NT2/D1 (cell line): Measurements from ENCODE around the gene PAQR7.

Source experiments
- DNase-seq: peaks from one replicate; pipeline ENCODE4 v3.0.0-alpha.2; 2011; ENCODE audit warnings: low read depth, low spot score
- H3K27me3 ChIP-seq: 2 replicates; pipeline ENCODE4 v1.6.0; 2011; ENCODE audit warnings: mild to moderate bottlenecking; ENCODE audit not compliant: insufficient read length, insufficient read depth
- H3K36me3 ChIP-seq: 2 replicates; pipeline ENCODE4 v1.6.1; 2011; ENCODE audit warnings: mild to moderate bottlenecking, low read length, mixed read lengths; ENCODE audit not compliant: insufficient read depth, insufficient read length
- H3K4me1 ChIP-seq: 2 replicates; pipeline ENCODE4 v1.5.1; 2011; ENCODE audit not compliant: insufficient read depth, insufficient read length
- H3K4me3 ChIP-seq: 2 replicates; pipeline ENCODE4 v1.5.1; 2011; ENCODE audit warnings: low read depth; ENCODE audit not compliant: insufficient read length
- H3K9ac ChIP-seq: 2 replicates; pipeline ENCODE4 v1.6.0; 2011; ENCODE audit warnings: low read depth; ENCODE audit not compliant: insufficient read length
- H3K9me3 ChIP-seq: 2 replicates; pipeline ENCODE4 v1.5.1; 2011; ENCODE audit warnings: mild to moderate bottlenecking, low read length; ENCODE audit not compliant: insufficient read depth
- SUZ12 ChIP-seq: IDR thresholded peaks from 2 replicates; pipeline ENCODE4 v1.6.1; 2011; ENCODE audit not compliant: insufficient read length, insufficient read depth; ENCODE audit errors: extremely low read depth
- YY1 ChIP-seq: IDR thresholded peaks from 2 replicates; pipeline ENCODE4 v1.6.1; 2011; ENCODE audit not compliant: insufficient read length, insufficient read depth
- ZNF274 ChIP-seq: IDR thresholded peaks from 2 replicates; pipeline ENCODE4 v1.6.1; 2011; ENCODE audit warnings: mild to moderate bottlenecking, low read depth, low read length

Gene PAQR7

GRCh38 chr1:25878690-25879089 lies 3.2 kb upstream of the PAQR7 start:
- Histone ChIP-seq H3K9me3 (no peaks in the 10 kb centered on the region), H3K36me3 (no peaks in the 10 kb centered on the region), H3K4me3 (no peak overlapping the region), H3K4me1 (peaks cover 14% of the 10 kb centered on the region), H3K27me3 (peaks cover 21% of the 10 kb centered on the region), H3K9ac (no peak overlapping the region)
- no peak for DNase-seq
- no peak for TF ChIP-seq ZNF274
- no peak for TF ChIP-seq SUZ12

- Histone ChIP-seq H3K36me3 (no peaks in the 10 kb centered on the region), H3K4me1 (peaks cover 14% of the 10 kb centered on the region), H3K9ac (no peak overlapping the region), H3K4me3 (no peak overlapping the region), H3K27me3 (peaks cover 21% of the 10 kb centered on the region), H3K9me3 (no peaks in the 10 kb centered on the region)
- DNase-seq: no peak
- no peak for TF ChIP-seq YY1
- TF ChIP-seq SUZ12: no peak
- no peak for TF ChIP-seq ZNF274
Observed at GRCh38 chr1:25877155-25877554, 1.6 kb upstream of the PAQR7 start.

- Histone ChIP-seq H3K4me3 (no peak overlapping the region), H3K4me1 (peaks cover 15% of the 10 kb centered on the region)
- TF ChIP-seq SUZ12: no peak
- TF ChIP-seq YY1: no peak
- TF ChIP-seq ZNF274: no peak
Observed at GRCh38 chr1:25876693-25877077, 1.2 kb upstream of the PAQR7 start.

GRCh38 chr1:25875856-25876692 lies 566 bp upstream of the PAQR7 start:
- Histone ChIP-seq H3K36me3 (no peaks in the 10 kb centered on the region), H3K4me1 (peaks cover 15% of the 10 kb centered on the region), H3K27me3 (peaks cover 21% of the 10 kb centered on the region), H3K4me3 (peak overlapping the region; percentile 47), H3K9ac (peak overlapping the region; percentile 80), H3K9me3 (no peaks in the 10 kb centered on the region)
- no peak for DNase-seq
- TF ChIP-seq SUZ12: no peak
- no peak for TF ChIP-seq ZNF274
- no peak for TF ChIP-seq YY1

More at GRCh38 chr1:25876693-25877077, 1.2 kb upstream of the PAQR7 start:
- no peaks in the 10 kb centered on the region for H3K9me3 ChIP-seq
- peaks cover 21% of the 10 kb centered on the region for H3K27me3 ChIP-seq
- H3K36me3 ChIP-seq: no peaks in the 10 kb centered on the region
- DNase-seq: no peak
- peak overlapping the region; percentile 80 for H3K9ac ChIP-seq

GRCh38 chr1:25874635-25875153 lies 814 bp downstream of the PAQR7 start:
- peaks cover 10% of the 10 kb centered on the region for H3K36me3 ChIP-seq
- TF ChIP-seq ZNF274: no peak
- TF ChIP-seq SUZ12: no peak
- no peak for TF ChIP-seq YY1
- peaks cover 16% of the 10 kb centered on the region for H3K27me3 ChIP-seq
- peaks cover 19% of the 10 kb centered on the region for H3K4me1 ChIP-seq
- H3K4me3 ChIP-seq: peak overlapping the region; percentile 47
- DNase-seq: no peak
- H3K9ac ChIP-seq: peak overlapping the region; percentile 80
- H3K9me3 ChIP-seq: no peaks in the 10 kb centered on the region

- no peak for DNase-seq
- Histone ChIP-seq H3K9me3 (no peaks in the 10 kb centered on the region), H3K36me3 (peaks cover 10% of the 10 kb centered on the region), H3K4me1 (peaks cover 19% of the 10 kb centered on the region), H3K4me3 (peak overlapping the region; percentile 47), H3K27me3 (peaks cover 11% of the 10 kb centered on the region), H3K9ac (peak overlapping the region; percentile 80)
- TF ChIP-seq YY1: no peak
- TF ChIP-seq SUZ12: no peak
- TF ChIP-seq ZNF274: no peak
Observed at GRCh38 chr1:25874209-25874608, 1.3 kb downstream of the PAQR7 start.

GRCh38 chr1:25873120-25873519 lies 2.4 kb downstream of the PAQR7 start:
- no peak for DNase-seq
- Histone ChIP-seq H3K9me3 (no peaks in the 10 kb centered on the region), H3K27me3 (peaks cover 11% of the 10 kb centered on the region), H3K9ac (no peak overlapping the region), H3K4me3 (no peak overlapping the region), H3K4me1 (peaks cover 21% of the 10 kb centered on the region), H3K36me3 (peaks cover 13% of the 10 kb centered on the region)
- TF ChIP-seq SUZ12 (no peak), ZNF274 (no peak), YY1 (no peak)
